Psoas muscle (tissue), 8 donors: ENCODE results near the gene GPX7. TPM values are rescaled to one million over a fixed set of nuclear protein-coding genes. Genes with fewer than 3 reads are reported as not detected.

Experiments
- ATAC-seq, 4 donors: fragments of 200-7000 bp; cut with Tn5 transposase; one replicate each; pipeline ENCODE4 v1.9.1; 2020; ENCODE audit warnings: moderate library complexity in 3 of 4, mild to moderate bottlenecking in 2 of 4
- DNase-seq, 2 donors: peaks; one replicate each; pipeline ENCODE4 v3.0.0-alpha.2; 2020
- H3K27ac ChIP-seq: fragments of 200-600 bp; one replicate; pipeline ENCODE4 v1.8.0; 2022
- H3K27me3 ChIP-seq, 3 donors: fragments of 200-600 bp in 1 of 3; one replicate each; pipeline versions ENCODE4 v1.6.1 to v1.8.0; 2013 to 2022; ENCODE audit warnings: low read length in 2 of 3, mild to moderate bottlenecking in 2 of 3, moderate library complexity in 1 of 3; ENCODE audit not compliant: insufficient read depth in 3 of 3
- H3K36me3 ChIP-seq, 2 donors: fragments of 200-600 bp in 1 of 2; one replicate each; pipeline versions ENCODE4 v1.6.1 to v1.8.0; 2013 to 2022; ENCODE audit warnings: low read depth in 1 of 2, mild to moderate bottlenecking in 1 of 2, moderate library complexity in 1 of 2; ENCODE audit not compliant: insufficient read depth in 1 of 2
- H3K4me1 ChIP-seq: fragments of 200-600 bp; one replicate; pipeline ENCODE4 v1.8.0; 2022
- H3K4me3 ChIP-seq: fragments of 200-600 bp; one replicate; pipeline ENCODE4 v1.8.0; 2022; ENCODE audit warnings: mild to moderate bottlenecking
- H3K9me3 ChIP-seq: fragments of 200-600 bp; one replicate; pipeline ENCODE4 v1.8.0; 2022
- WGBS, 3 donors: extraction: QIAGEN DNeasy Blood & Tissue Kit; methylation state at CpG; one replicate each; pipeline versions ENCODE4 v1.1.6 to v1.1.7; 2013; 5-methylcytosine and 5-hydroxymethylcytosine counted together
- intact Hi-C, 2 donors: fragments of 100-400 bp; cut with DNase I; formaldehyde crosslinking; loops; one replicate each; pipeline versions ENCODE4 v1.11.0 to v1.14.2; 2022
- polyA plus RNA-seq, 3 donors: library from polyadenylated mRNA; stranded (reverse); fragments of 200-250 nt; gene quantifications; one replicate each; pipeline ENCODE4 v1.2.3, GENCODE V29; 2013
- total RNA-seq, 4 donors: library from RNA; stranded (reverse); fragmentation: NEBNext Ultra II Directional in 2 of 4; extraction: Animal tissue kit (Norgen Biotek cat#: 25700) in 2 of 4; gene quantifications; one replicate each; pipeline versions ENCODE4 v1.2.1 to v1.2.4, GENCODE V29; 2021 to 2023
- TF ChIP-seq, protein P1 (sequence below): fragments of 200-600 bp; IDR thresholded peaks from one replicate; pipeline ENCODE4 v1.8.0; 2022; ENCODE audit warnings: antibody characterized with exemption
- donor health status: healthy with polysubstance abuse.
- donor health status: DM: no; HTN: no; CAD: no; lungs with moderate emphysema.
- donor health status: Bipolar disorder and iron deficiency.
- donor health status: healthy.
- donor health status: DM: yes; HTN: yes; CAD: no.
- donor health status: DM: no; HTN: no; CAD: no.
- donor health status: DM: no; HTN: no; CAD: no.
- donor health status: DM: yes; HTN: yes; CAD: no.

Gene GPX7
- total and polyA plus RNA-seq, 7 donors, result 3.6 to 12.2 (median 7.9) TPM

DNA sequence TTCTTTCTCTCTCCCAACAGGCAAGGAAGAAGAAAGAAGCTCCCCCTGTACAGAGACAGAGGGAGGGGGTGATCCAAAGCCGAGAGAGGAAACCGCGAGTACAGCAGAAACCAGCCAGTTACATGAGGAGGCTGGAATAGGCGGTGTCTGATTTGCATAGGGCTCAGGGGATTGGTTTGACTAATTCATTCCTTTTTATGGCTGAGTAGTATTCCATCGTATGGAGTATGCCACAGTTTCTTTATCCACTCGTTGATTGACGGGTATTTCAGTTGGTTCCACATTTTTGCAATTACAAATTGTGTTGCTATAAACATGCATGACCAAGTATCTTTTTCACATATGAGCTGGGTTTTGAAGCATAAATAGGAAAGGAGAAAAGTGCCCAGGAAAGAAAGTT, 3.4 kb upstream of the GPX7 start:
- Histone ChIP-seq H3K27me3 (no peaks in the 10 kb centered on the region), H3K4me3 (no peak overlapping the region), H3K27ac (peak overlapping the region; percentile 94), H3K36me3 (no peaks in the 10 kb centered on the region), H3K4me1 (peaks cover 39% of the 10 kb centered on the region), H3K9me3 (no peaks in the 10 kb centered on the region)
- intact Hi-C loops, result no loop called here
- 68 to 87% (median 69%) methylated on average over 7 of the region's 7 CpGs for WGBS, 3 donors
- ATAC-seq, result no peak
- no peak for DNase-seq
- TF ChIP-seq, protein P1, sequence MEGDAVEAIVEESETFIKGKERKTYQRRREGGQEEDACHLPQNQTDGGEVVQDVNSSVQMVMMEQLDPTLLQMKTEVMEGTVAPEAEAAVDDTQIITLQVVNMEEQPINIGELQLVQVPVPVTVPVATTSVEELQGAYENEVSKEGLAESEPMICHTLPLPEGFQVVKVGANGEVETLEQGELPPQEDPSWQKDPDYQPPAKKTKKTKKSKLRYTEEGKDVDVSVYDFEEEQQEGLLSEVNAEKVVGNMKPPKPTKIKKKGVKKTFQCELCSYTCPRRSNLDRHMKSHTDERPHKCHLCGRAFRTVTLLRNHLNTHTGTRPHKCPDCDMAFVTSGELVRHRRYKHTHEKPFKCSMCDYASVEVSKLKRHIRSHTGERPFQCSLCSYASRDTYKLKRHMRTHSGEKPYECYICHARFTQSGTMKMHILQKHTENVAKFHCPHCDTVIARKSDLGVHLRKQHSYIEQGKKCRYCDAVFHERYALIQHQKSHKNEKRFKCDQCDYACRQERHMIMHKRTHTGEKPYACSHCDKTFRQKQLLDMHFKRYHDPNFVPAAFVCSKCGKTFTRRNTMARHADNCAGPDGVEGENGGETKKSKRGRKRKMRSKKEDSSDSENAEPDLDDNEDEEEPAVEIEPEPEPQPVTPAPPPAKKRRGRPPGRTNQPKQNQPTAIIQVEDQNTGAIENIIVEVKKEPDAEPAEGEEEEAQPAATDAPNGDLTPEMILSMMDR, result no peak

DNA sequence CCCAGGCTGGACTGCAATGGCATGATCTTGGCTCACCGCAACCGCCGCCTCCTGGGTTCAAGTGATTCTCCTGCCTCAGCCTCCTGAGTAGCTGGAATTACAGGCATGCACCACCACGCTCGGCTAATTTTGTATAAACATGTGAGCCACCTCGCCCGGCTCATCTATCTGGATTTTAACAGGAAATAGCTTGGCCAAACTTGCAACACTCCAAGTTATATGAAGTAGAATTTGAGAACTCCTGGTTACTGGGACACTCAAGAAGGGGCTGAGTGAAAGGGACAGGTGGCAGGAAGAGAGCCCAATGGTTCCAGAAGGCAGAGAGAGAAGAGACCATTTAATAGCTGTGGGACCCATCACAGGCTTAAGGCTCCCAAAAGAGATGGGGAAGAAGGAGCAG, 2.9 kb upstream of the GPX7 start:
- ATAC-seq (peak; percentile 31 to 72 (median 52)), DNase-seq (peak in 1 of 2 donors; percentile 63)
- Histone ChIP-seq H3K27ac (peak overlapping the region; percentile 94), H3K4me1 (peaks cover 40% of the 10 kb centered on the region), H3K9me3 (no peaks in the 10 kb centered on the region), H3K36me3 (no peaks in the 10 kb centered on the region), H3K27me3 (no peaks in the 10 kb centered on the region), H3K4me3 (no peak overlapping the region)
- 28 to 45% (median 35%) methylated on average over 7 of the region's 7 CpGs for WGBS, 3 donors
- intact Hi-C loops, result no loop called here
- TF ChIP-seq, protein P1, result no peak

DNA sequence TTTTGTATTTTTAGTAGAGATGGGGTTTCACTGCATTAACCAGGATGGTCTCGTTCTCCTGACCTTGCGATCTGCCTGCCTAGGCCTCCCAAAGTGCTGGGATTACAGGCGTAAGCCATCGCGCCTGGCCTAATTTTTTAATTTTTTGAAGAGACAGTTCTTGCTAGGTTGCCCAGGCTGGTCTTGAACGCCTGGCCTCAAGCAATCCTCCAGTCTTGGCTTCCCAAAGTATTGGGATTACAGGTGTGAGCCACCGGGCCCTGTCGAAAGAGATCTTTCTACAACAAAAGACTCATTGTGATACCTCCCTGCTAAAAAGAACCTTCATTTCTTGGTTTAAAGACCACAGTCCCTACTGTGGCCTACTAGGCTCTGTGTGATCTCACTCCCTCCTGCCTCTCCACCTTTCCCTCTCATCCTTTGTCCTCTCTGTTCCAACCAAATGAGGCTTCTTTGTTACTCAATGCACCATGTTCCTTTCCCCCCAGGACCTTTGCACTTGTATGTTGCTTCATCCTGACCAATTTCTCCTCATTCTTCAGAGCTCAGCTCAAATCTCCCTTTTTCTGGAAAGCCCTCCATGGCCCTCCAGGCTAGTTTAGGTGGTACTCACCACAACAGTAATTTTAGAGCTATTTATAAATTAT, 1.5 kb upstream of the GPX7 start:
- DNase-seq (no peak), ATAC-seq (no peak)
- Histone ChIP-seq H3K4me3 (no peak overlapping the region), H3K9me3 (no peaks in the 10 kb centered on the region), H3K4me1 (peaks cover 49% of the 10 kb centered on the region), H3K36me3 (no peaks in the 10 kb centered on the region), H3K27ac (peak overlapping the region; percentile 94), H3K27me3 (no peaks in the 10 kb centered on the region)
- 97 to 98% (median 98%) methylated on average over 8 of the region's 8 CpGs for WGBS, 3 donors
- TF ChIP-seq, protein P1, result no peak
- intact Hi-C loops, result loop anchor here (5.0 kb wide), 2 partner anchors 48 to 77 kb away; partner anchors contain the start of gene TUT4 (in 1 of the 2)

DNA sequence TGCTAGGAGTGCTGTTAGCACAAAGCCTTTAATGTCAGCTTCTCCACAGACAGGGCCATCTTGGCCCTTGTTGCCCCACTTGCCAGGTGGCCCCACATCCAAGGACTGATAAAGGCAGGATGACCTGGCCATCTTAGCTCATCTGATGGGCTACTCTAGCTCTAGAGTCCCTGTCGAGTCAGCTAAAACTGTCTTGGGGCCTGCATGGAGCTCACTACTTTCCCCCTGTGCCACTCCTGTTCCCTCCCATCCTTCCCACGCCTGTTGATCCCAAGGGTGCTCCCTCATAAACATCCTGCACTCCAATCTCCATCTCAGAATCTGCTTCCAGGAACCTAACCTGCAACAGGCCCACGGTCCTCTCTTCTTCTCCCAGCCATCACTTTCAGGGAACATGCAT, 652 bp upstream of the GPX7 start:
- WGBS, 3 donors, result 57 to 62% (median 57%) methylated on average over 3 of the region's 3 CpGs
- Histone ChIP-seq H3K36me3 (peaks cover 0 to 2% of the 10 kb centered on the region in 2 donors), H3K27me3 (no peaks in the 10 kb centered on the region), H3K27ac (peak overlapping the region; percentile 94), H3K9me3 (no peaks in the 10 kb centered on the region), H3K4me1 (peaks cover 47% of the 10 kb centered on the region), H3K4me3 (peak overlapping the region; percentile 68)
- TF ChIP-seq, protein P1, result no peak
- no peak for DNase-seq
- intact Hi-C loops, result loop anchor here (5.0 kb wide), 2 partner anchors 49 to 76 kb away; partner anchors contain the start of gene TUT4 (in 1 of the 2)
- no peak for ATAC-seq
